Upper lobe of left lung (tissue), 6 donors: ENCODE data around the gene ARHGEF39. TPM values are rescaled to one million over a fixed set of nuclear protein-coding genes. Genes with fewer than 3 reads are reported as not detected.
"Not testable (repeated sequence)": the region's sequence is repeated elsewhere in the genome, so short reads cannot be mapped to it uniquely, and the experiment has no call there.

Source experiments
- ATAC-seq, 2 donors: fragments of 200-7000 bp; cut with Tn5 transposase; one replicate each; pipeline ENCODE4 v1.9.1; 2022; ENCODE audit warnings: mild to moderate bottlenecking in 2 of 2, moderate library complexity in 2 of 2; ENCODE audit not compliant: low FRiP score in 2 of 2
- DNase-seq, 2 donors: peaks; one replicate each; pipeline ENCODE4 v3.0.0-alpha.2; 2019 to 2020
- H3K27ac ChIP-seq, 4 donors: fragments of 200-600 bp; sonication (generic); one replicate each; pipeline ENCODE4 v1.5.1; 2016 to 2019
- H3K27me3 ChIP-seq, 4 donors: fragments of 200-600 bp; sonication (generic); one replicate each; pipeline ENCODE4 v1.5.1; 2017 to 2019
- H3K36me3 ChIP-seq, 4 donors: fragments of 200-600 bp; sonication (generic); one replicate each; pipeline ENCODE4 v1.5.1; 2016 to 2019
- H3K4me1 ChIP-seq, 4 donors: fragments of 200-600 bp; sonication (generic); one replicate each; pipeline ENCODE4 v1.5.1; 2018 to 2019
- H3K4me3 ChIP-seq, 4 donors: fragments of 200-600 bp; sonication (generic); one replicate each; pipeline ENCODE4 v1.5.1; 2017 to 2019; ENCODE audit warnings: mild to moderate bottlenecking in 2 of 4, moderate library complexity in 1 of 4
- H3K9me3 ChIP-seq, 4 donors: fragments of 200-600 bp; sonication (generic); one replicate each; pipeline ENCODE4 v1.5.1; 2018 to 2019
- EP300 ChIP-seq, 4 donors: sonication (generic); formaldehyde crosslinking; IDR thresholded peaks; one replicate each; pipeline ENCODE4 v1.5.1; 2017; ENCODE audit warnings: antibody characterized with exemption in 4 of 4, control low read depth in 2 of 4
- POLR2A ChIP-seq, 4 donors: fragments of 450-650 bp; IDR thresholded peaks; one replicate each; pipeline ENCODE4 v1.5.1; 2016 to 2017; ENCODE audit warnings: antibody characterized with exemption in 4 of 4, mild to moderate bottlenecking in 2 of 4
- POLR2AphosphoS5 ChIP-seq, 2 donors: sonication (generic); formaldehyde crosslinking; IDR thresholded peaks; one replicate each; pipeline ENCODE4 v1.5.1; 2017; ENCODE audit warnings: antibody characterized with exemption in 2 of 2
- WGBS, 2 donors: methylation state at CpG; one replicate each; pipeline ENCODE4 v1.1.5; 2017 to 2018; 5-methylcytosine and 5-hydroxymethylcytosine counted together
- total RNA-seq, 6 donors: library from RNA; depleted of rRNA in 4 of 6; stranded (reverse); fragments of >200 nt in 4 of 6; gene quantifications; one replicate each; pipeline versions ENCODE4 v1.1.0 to v1.2.1, GENCODE V29; 2016 to 2021
- TF ChIP-seq, protein P1 (sequence below), 6 experiments: fragments of 450-650 bp in 4 of 6; fragments of 200-600 bp in 2 of 6; sonication (generic) in 2 of 6; IDR thresholded peaks; one replicate each; pipeline ENCODE4 v1.5.1; 2016 to 2019; ENCODE audit warnings: antibody characterized with exemption in 6 of 6
- donor health status: DM: no; HTN: no; CAD: no; lungs with moderate emphysema.
- donor health status: DM: no; HTN: yes; CAD: no; lungs with severe emphysema.

The ARHGEF39 gene
- total RNA-seq, 6 donors from 2014 or later: 0.30 to 1.1 (median 0.37) TPM; not detected in 1

DNA sequence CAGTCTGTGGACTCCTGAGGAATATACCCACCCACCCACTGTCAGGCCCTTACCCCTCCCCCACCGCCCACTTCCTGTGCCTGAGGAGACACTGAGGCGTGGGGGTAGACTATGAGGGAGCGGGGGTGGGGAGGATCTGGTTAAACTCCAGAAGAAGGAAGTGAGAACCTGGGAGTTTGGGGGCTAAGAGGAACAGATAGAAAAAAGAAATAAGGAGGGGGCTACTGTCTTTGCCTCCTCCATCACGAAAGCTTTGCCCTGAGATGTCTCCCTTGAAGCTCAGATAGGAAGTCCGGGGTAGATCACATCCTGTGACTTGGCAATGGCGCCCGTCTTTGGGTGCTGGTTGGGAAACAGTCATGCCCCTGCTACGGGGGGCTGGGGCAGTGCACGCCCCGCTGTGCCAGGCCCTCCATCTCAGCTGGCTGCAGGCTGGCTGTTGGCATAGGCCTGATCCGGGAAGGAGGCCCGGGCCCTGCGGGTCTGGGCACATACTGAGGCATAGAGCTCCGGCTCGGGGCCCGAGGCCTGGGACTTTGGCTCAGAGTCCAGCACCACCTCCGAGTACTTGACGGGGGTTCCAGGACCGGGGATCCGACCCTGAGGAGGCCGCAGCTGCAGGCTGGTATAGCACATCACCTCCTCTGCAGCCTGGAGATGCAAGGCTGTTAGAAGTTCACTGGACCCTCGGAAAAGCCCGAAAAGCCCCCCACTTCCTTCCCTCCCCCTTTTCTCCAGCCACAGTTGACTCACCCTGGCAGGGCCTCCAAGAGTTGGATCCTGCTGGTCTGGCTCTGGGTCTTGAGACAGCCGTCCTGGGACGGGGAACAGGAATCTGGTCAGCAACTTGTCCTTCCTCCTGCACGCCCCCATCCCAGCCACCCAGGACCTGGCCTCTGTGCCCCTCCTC, 15.3 kb downstream of the ARHGEF39 start:
- H3K27ac ChIP-seq: peak overlapping the region in 2 of 4 donors; percentile 66 to 71
- H3K27me3 ChIP-seq: no peaks in the 10 kb centered on the region
- peaks cover 17 to 48% (median 28%) of the 10 kb centered on the region in 4 donors for H3K4me1 ChIP-seq
- WGBS, 2 donors: 62 to 78% methylated on average over 18 to 26 of the region's 26 CpGs
- peak overlapping the region in 3 of 4 donors; percentile 13 to 38 (median 25) for H3K4me3 ChIP-seq
- H3K9me3 ChIP-seq: no peaks in the 10 kb centered on the region
- H3K36me3 ChIP-seq: no peaks in the 10 kb centered on the region
- DNase-seq (peak in 1 of 2 donors; percentile 84), ATAC-seq (no peak)
- TF ChIP-seq, protein P1, sequence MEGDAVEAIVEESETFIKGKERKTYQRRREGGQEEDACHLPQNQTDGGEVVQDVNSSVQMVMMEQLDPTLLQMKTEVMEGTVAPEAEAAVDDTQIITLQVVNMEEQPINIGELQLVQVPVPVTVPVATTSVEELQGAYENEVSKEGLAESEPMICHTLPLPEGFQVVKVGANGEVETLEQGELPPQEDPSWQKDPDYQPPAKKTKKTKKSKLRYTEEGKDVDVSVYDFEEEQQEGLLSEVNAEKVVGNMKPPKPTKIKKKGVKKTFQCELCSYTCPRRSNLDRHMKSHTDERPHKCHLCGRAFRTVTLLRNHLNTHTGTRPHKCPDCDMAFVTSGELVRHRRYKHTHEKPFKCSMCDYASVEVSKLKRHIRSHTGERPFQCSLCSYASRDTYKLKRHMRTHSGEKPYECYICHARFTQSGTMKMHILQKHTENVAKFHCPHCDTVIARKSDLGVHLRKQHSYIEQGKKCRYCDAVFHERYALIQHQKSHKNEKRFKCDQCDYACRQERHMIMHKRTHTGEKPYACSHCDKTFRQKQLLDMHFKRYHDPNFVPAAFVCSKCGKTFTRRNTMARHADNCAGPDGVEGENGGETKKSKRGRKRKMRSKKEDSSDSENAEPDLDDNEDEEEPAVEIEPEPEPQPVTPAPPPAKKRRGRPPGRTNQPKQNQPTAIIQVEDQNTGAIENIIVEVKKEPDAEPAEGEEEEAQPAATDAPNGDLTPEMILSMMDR (IDR thresholded peaks at IDR 0.05): no peak
- no peak for TF ChIP-seq POLR2A (IDR thresholded peaks at IDR 0.05)
- no peak for TF ChIP-seq POLR2AphosphoS5 (IDR thresholded peaks at IDR 0.05)

DNA sequence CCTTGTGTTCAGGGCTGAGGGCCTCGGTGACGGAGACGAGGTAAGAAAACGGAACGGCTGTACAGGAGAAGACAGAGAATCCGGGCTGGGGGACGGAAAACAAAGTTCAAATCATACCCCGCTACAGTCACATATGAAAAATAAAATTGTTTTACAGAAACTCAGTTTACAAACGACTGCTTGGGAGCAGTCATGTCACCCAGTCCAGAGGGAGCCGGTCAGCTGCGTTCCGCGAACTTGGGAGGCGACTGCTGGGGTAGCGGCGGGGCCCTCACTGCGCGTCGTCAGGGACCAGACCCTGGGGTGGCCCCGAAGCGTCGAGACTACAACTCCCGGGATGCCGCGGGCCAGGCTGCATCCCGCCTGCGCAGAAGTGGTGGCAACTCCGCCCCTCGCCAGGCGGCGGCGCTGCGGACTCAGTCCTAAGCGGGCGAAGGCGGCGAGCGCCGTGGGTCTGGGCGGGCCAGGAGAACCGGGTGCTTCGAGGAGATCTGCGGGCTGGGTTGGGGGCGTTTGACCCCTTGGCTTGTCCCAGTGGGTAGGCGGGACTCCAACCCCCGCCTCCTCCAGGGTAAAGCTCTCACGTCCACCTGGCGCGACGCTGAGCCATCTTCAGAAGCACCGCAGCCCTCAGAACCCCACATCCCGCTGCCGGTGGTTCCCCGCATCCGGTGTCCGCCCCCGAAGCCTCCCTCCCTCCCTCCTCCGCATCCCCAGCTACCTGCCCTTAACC, 18.3 kb downstream of the ARHGEF39 start:
- ATAC-seq: peak; percentile 97 to 99
- TF ChIP-seq POLR2AphosphoS5 (IDR thresholded peaks at IDR 0.05): peak; percentile 91 to 95
- TF ChIP-seq, protein P1 (IDR thresholded peaks at IDR 0.05): peak; percentile 94 to 99 (median 99)
- no peak for TF ChIP-seq EP300 (IDR thresholded peaks at IDR 0.05)
- peak; percentile 33 to 97 (median 92) for TF ChIP-seq POLR2A (IDR thresholded peaks at IDR 0.05)
- H3K4me1 ChIP-seq: peaks cover 11 to 34% (median 20%) of the 10 kb centered on the region in 4 donors
- H3K27me3 ChIP-seq: no peaks in the 10 kb centered on the region
- H3K4me3 ChIP-seq: peak overlapping the region; percentile 26 to 68 (median 53)
- 0% methylated on average over 9 to 32 of the region's 58 CpGs for WGBS, 2 donors
- no peaks in the 10 kb centered on the region for H3K9me3 ChIP-seq
- H3K27ac ChIP-seq: peak overlapping the region; percentile 82 to 93 (median 88)
- DNase-seq: peak; percentile 97 to 99
- no peaks in the 10 kb centered on the region for H3K36me3 ChIP-seq

DNA sequence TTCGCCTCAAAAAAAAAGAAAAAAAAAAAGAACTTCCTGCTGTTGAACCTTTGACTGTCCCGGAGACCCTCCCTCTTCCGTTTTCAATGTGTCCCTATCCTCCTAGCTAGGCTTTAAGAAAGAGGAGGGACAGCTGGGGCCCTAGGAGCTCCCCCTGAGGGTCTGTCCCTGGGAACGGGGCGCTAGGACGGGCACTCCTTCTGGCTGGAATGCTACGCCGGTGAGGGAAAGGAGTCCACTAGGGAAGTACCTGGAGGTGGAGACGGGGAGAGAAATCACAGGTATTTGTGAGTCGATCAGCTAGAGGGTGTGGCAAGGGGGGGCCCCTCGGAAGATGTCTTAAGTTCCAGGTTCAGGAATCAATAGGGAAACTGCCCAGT, 18.9 kb downstream of the ARHGEF39 start:
- DNase-seq (peak in 1 of 2 donors; percentile 59), ATAC-seq (peak; percentile 30 to 80)
- Histone ChIP-seq H3K27ac (peak overlapping the region; percentile 82 to 93 (median 88)), H3K4me1 (peaks cover 11 to 34% (median 20%) of the 10 kb centered on the region in 4 donors), H3K36me3 (no peaks in the 10 kb centered on the region), H3K9me3 (no peaks in the 10 kb centered on the region), H3K4me3 (peak overlapping the region; percentile 18 to 68 (median 53)), H3K27me3 (no peaks in the 10 kb centered on the region)
- TF ChIP-seq EP300 (IDR thresholded peaks at IDR 0.05) (no peak), POLR2A (IDR thresholded peaks at IDR 0.05) (no peak), POLR2AphosphoS5 (IDR thresholded peaks at IDR 0.05) (no peak)
- TF ChIP-seq, protein P1 (IDR thresholded peaks at IDR 0.05): no peak
- WGBS, 2 donors: 2% methylated on average over 11 of the region's 11 CpGs

DNA sequence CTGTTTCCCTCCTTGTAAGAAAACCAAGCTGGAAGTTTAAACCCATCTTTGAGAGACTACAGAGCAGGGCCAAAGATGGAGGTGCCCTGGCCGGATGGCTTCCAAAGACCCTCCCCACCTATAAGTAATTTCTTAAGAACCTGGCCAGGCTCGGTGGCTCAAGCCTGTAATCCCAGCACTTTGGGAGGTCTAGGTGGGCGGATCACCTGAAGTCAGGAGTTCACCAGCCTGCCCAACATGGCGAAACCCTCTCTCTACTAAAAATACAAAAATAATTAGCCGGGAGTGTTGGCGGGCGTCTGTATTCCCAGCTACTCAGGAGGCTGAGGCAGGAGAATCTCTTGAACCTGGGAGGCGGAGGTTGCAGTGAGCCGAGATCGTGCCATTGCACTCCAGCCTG, 19.3 kb downstream of the ARHGEF39 start:
- H3K27me3 ChIP-seq, DNase-seq, H3K9me3 ChIP-seq, ATAC-seq, H3K36me3 ChIP-seq: not testable (repeated sequence)
- Histone ChIP-seq H3K4me3 (peak overlapping the region; percentile 18 to 68 (median 53)), H3K4me1 (peaks cover 11 to 34% (median 20%) of the 10 kb centered on the region in 4 donors), H3K27ac (peak overlapping the region; percentile 82 to 93 (median 88))
- 35 to 42% methylated on average over 9 to 10 of the region's 10 CpGs for WGBS, 2 donors

DNA sequence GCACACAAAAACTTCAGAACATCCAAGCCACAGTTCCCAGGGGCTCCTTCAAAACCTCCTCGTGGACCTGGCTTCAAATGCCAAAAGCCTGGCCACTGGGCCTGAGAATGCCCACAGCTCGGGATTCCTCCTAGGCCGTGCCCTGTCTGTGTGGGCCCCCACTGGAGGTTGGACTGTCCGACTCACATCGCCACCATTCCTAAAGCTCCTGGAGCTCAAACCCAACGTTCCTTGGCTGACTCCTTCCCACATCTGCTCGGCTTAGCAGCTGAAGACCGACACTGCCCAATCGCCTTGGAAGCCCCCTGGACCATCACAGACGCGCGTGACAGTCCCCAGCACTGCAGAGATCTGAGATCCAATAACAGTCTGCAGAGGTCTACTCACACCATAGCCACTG, 21.9 kb downstream of the ARHGEF39 start:
- peaks cover 11 to 23% (median 16%) of the 10 kb centered on the region in 4 donors for H3K4me1 ChIP-seq
- H3K9me3 ChIP-seq: no peaks in the 10 kb centered on the region
- ATAC-seq: no peak
- H3K27me3 ChIP-seq: no peaks in the 10 kb centered on the region
- 87 to 97% methylated on average over 12 of the region's 12 CpGs for WGBS, 2 donors
- H3K36me3 ChIP-seq: no peaks in the 10 kb centered on the region
- TF ChIP-seq POLR2AphosphoS5 (IDR thresholded peaks at IDR 0.05) (no peak), POLR2A (IDR thresholded peaks at IDR 0.05) (no peak), EP300 (IDR thresholded peaks at IDR 0.05) (no peak)
- TF ChIP-seq, protein P1 (IDR thresholded peaks at IDR 0.05): no peak
- no peak overlapping the region for H3K27ac ChIP-seq
- no peak overlapping the region for H3K4me3 ChIP-seq
- peak in 1 of 2 donors; percentile 16 for DNase-seq

DNA sequence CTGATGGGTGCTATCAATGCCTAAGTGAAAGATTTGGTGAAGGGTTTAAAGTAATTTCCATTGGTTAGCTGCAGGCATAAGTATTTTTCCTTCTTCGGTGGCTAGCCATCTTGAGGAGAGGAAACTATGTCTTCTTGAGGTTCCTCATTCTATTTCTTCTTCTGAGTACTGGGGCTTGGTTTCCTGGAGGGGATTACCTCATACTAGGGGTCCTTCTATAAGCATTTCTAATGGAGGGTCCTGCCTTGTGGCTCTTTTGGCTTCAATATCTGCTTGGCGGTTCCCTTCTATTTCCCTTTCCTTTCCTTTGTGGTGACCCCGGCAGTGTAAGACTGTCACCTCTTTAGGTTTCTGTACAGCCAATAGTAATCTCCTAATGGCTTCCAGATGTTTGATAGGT, 23.5 kb downstream of the ARHGEF39 start:
- WGBS, 2 donors: 61 to 71% methylated on average over 3 of the region's 3 CpGs
- Histone ChIP-seq H3K4me1 (peaks cover 10 to 18% (median 14%) of the 10 kb centered on the region in 4 donors), H3K27ac (peak overlapping the region in 1 of 4 donors; percentile 18)
- ATAC-seq, H3K36me3 ChIP-seq, DNase-seq, H3K4me3 ChIP-seq, H3K27me3 ChIP-seq, H3K9me3 ChIP-seq: not testable (repeated sequence)

DNA sequence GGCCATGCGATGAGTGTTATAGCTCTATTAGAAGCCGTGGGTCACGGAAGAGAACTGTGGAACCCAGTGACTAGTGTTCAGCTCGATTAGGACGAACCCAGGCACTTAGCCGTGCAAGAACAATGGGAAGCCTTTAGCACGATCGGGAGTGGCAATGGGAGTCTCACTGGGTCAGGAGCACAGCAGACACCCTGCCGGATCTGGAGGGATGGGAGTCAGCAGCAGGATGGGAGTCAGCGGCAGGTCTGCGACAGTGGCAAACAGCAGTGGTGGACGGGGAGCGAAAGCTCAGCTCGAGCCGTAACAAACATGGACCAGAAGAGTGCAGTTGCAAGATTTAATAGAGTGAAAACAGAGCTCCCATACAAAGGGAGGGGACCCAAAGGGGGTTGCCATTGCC, 24.6 kb downstream of the ARHGEF39 start:
- DNase-seq, H3K27me3 ChIP-seq, H3K27ac ChIP-seq, H3K36me3 ChIP-seq, H3K9me3 ChIP-seq, ATAC-seq, H3K4me3 ChIP-seq: not testable (repeated sequence)
- peaks cover 7 to 20% (median 16%) of the 10 kb centered on the region in 4 donors for H3K4me1 ChIP-seq
- WGBS, 2 donors: 97 to 98% methylated on average over 15 of the region's 15 CpGs
